Hematopoietic multipotent progenitor cell (in vitro differentiated cells): ENCODE results near the gene TXNRD2. TPM values are rescaled to one million over a fixed set of nuclear protein-coding genes. Genes with fewer than 3 reads are reported as not detected.

ENCODE experiments used
- DNase-seq, 3 donors: peaks; one replicate each; pipeline ENCODE4 v3.0.0-alpha.2; 2011 to 2015; ENCODE audit warnings: low read depth in 2 of 3, low spot score in 2 of 3
- total RNA-seq: library from RNA; depleted of rRNA; stranded (reverse); fragments of >200 nt; gene quantifications from one replicate; pipeline ENCODE4 v1.2.3, GENCODE V29; 2012

TXNRD2 gene
- total RNA-seq, 1 donor, result 31.5 TPM

DNA sequence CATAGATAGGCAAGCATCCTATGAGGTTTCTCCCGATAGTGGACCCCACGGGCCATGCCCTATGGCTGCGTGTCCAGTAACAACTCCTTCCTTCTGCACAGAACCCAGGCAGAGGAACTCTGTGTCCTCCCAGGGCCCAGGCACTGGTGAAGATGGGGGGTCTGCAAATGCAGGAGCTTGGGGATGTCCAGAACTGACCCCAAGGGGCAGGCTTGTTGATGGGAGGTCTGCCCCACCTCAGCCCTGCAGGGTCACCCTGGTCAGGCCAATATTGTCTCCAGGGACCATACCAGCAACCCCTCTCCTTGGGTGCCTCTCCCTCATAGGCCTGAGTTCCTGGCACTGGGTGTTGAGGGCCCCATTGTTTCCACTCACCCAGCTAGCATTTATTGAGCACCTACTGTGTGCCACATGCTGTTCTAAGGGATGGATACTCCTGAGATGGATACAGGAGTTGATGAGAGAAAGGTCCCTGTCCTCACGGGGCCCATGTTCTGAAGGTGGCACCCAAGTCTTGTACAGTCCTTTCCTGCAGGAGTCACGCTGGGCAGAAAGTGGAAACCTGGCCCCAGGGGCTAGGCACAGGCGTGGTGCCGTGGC is 26.3 kb upstream of the TXNRD2 start:
- no peak for DNase-seq

DNA sequence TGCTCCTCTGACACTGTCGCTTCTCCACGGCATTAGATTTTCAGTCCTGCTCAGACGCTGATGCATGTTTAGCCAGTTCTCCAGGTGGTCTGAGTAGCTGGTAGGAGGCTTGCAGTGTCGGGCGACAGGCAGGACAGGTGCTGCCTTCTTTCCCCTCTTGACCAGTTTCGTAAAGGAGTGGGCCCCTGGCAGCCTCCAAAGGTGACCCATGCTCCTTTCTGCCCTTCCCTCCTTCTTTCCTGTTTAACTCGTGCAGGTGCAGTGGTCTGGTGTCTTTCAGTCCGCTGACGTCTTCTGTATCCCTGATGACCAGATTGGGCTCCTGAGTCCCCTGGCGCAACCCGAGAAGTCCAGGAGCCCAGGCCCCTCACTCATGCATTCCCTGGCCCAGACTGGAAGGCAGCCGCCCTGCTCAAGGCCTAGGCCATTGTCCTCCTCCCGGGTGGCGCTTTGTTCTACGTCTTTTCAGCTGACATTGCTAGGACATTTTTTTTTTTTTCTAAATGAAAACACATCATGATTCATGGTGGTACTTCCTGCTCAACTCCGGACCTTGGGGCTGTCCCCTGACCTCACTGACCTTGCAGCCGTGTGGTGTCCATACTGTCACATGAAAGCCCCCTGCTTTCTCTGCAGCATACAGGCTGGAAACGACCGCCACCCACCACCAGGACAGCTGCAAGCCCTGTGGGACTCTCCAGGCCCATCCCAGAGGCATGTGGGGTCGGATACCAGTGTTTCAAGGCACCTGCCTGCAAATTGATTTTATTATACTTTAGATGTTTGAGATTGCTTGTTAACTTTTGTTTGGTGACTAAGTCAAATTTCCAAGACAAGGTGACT is 25.5 kb upstream of the TXNRD2 start:
- DNase-seq, result no peak

DNA sequence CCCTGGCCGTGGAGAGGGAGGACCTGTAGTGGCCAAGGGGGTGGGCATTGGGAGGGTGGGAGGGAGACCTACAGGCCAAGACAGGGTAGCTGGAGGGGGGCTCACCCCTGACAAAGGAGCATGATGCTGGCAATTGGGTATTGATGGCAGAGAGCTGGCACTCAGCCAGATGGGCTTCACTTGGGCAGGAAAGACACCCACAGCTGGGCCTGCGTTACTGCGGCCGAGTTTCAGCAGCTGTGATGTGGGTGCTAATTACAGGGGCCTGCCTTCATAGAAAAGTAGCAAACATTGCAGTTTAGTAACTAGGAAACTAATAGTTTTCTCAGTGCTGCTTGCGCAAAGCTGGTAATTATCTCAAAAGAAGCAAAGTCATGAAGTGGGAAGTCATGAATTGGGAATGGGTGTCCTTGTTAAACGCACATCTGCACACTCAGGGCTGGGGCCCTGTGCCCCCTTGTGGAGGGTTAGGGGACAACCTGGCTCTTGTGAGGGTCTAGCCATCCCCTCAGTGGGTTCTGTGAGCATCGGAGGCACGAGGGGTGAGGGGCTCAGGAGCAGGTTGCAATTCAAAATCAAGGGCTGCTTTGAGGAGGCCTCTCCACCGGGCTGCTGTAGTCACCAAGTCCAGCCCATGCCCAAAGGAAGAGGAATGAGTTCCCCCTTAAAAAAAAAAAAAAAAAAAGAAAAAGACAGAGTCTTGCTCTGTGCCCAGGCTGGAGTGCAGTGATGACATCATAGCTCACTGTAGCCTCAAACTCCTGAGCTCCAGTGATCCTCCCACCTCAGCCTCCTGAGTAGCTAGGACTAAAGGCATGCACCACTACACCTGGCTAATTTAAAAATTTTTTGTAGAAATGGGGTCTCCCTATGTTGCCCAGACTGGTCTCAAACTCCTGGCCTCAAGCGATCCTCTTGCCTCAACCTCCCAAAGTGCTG is 24.4 kb upstream of the TXNRD2 start:
- DNase-seq, result peak in 1 of 3 donors; percentile 59

DNA sequence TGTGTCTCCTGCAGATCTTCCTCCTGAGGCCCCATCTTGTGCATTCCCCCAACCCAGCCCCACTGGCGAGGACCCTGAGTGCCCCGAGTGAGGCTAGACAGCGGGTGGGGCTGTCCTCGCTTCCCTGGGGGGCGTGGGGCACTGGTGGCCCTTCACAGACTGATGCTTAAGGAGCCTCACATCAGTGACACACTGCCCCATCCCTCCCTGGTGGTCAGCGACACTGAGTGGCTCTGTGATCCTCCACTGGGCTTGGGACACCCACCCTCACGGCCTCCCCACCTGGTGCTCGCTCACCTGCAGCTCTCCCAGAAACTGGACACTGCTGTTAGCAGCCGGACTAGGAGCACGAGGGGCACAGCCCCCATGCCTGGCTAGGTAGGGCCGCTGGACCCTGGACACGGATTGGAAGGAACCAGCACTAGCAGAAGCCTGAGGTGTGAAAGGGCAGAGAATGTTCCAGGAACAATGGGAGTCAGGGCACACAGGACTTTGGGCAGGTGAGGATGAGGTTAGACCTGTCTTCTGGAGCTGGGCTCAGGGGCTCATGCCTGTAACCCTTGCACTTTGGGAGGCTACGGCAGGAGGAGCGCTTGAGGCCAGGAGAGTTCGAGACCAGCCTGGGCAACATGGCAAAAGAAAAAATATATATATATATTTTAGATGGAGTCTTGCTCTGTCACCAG is 23.2 kb upstream of the TXNRD2 start:
- DNase-seq, result no peak

DNA sequence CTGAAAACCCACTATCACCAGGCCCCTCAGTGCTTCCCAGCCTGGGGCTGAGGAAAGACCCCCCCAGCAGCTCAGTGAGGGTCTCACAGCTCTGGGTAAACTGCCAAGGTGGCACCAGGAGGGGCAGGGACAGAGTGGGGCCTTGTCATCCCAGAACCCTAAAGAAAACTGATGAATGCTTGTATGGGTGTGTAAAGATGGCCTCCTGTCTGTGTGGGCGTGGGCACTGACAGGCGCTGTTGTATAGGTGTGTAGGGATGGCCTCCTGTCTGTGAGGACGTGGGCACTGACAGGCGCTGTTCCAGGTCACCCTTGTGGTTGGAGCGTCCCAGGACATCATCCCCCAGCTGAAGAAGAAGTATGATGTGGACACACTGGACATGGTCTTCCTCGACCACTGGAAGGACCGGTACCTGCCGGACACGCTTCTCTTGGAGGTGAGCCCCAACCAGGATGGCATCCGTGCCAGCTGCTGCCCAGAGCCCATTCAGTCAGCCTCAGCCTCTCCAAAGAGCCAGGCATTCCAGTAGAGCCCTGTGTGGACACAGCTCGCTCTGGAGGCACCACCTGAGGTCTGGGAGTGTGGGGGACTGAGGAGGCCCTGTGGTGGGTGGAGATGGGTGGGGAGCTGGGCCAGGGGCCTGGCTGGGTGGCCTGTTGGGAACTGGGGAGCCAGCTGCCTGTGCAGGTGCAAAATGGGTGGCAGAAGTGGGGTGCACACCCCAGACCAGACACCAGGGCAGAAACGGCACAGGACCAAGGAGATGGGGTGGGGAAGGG is 22.4 kb upstream of the TXNRD2 start:
- DNase-seq, result no peak

DNA sequence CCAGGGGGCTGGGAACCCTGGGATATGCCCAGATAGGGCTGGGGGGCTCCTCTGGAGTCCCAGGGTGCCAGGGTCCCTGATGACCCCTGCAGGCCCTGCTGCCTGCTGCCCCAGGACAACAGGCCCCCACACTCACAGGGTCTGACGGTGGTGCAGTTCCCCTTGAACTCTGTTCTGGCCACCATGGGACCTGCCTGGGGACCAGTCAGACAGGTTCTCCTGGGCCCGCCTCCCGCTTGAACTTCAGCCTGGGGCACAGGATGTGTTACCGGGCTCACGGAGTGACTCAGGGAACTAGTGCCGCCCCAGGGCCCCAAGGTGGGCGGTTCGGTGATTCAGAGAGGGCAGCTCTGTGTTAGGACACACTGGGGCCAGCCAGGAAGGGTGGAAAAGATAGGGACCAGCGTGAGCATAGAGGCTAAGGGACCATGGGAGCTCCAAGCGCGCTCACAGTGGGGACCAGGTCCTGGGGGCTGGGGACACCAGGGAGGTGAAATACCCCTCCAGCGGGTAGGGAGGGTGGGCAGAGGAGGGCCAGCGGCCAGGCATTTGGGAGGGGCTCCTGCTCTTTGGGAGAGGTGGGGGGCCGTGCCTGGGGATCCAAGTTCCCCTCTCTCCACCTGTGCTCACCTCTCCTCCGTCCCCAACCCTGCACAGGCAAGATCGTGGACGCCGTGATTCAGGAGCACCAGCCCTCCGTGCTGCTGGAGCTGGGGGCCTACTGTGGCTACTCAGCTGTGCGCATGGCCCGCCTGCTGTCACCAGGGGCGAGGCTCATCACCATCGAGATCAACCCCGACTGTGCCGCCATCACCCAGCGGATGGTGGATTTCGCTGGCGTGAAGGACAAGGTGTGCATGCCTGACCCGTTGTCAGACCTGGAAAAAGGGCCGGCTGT is 21.5 kb upstream of the TXNRD2 start:
- DNase-seq, result no peak

DNA sequence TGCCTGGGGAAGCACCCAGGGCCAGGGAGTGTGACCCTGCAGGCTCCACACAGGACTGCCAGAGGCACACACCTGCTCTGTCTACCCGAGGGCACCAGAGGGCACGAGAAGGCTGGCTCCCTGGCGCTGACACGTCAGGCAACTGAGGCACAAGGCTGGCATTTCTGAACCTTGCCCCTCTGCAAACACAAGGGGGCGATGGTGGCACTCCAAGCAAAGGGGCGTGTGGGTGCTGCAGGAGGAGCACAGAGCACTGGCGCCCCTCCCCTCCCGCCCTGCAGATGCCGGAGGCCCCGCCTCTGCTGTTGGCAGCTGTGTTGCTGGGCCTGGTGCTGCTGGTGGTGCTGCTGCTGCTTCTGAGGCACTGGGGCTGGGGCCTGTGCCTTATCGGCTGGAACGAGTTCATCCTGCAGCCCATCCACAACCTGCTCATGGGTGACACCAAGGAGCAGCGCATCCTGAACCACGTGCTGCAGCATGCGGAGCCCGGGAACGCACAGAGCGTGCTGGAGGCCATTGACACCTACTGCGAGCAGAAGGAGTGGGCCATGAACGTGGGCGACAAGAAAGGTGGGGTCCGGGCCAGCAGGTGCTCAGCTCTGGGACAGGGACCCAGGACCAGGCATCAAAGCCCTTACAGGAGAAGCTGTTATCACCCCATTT is 20.8 kb upstream of the TXNRD2 start:
- peak in 2 of 3 donors; percentile 55 to 60 for DNase-seq

DNA sequence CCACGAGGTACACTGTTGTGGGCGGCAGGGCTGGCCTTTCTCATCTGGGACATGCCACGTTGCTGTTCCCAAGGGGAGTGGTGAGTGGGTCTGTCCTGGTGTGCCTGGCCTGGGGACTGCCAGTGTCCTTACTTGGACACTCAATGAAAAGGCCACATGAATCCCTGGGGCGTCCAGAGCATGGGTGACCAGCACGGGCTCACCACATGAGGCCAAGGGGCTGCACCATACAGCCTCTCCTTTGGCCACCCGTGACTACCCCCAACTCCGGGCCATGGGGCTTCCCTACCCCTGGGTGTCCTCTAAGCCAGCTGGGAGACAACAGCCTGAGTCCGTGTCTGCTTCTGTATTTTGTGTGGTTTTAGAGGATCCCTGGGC is 20.2 kb upstream of the TXNRD2 start:
- no peak for DNase-seq

- DNase-seq, result no peak
Observed at GRCh38 chr22:19961201-19961580, 19.6 kb upstream of the TXNRD2 start.

DNA sequence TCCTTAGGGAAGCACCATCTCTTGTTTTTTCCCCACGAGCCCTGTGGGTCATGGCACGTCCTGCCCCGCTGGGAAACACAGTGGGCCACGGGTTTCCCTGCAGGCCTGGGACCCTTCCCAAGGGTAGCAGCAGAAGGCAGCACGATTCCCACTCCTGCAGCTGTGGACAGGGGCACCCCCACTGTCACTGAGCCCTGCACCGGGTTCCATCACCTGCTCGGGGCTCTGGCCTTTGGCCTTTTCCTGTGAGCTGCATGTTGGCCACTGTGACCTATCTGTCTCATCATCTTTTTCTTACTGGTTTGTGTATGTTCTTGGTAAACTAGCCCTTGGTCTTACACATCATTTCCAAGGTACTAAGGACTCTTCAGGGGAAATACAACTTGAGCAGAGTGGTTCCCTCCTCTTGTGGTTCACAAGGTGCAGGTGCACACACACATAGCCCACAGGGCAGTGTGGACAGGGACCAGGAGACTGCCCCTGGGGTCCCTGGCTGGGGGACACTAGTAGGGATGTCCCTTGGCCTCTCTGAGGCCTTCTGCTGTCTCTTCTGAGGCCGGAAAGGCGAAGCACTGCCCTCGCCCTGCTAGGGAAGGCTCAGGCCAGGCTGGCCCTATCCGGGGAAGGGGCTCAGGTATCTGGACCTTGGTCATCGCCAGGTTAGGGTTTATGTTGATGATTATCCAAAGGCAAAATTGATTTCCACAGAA is 19.0 kb upstream of the TXNRD2 start:
- no peak for DNase-seq

DNA sequence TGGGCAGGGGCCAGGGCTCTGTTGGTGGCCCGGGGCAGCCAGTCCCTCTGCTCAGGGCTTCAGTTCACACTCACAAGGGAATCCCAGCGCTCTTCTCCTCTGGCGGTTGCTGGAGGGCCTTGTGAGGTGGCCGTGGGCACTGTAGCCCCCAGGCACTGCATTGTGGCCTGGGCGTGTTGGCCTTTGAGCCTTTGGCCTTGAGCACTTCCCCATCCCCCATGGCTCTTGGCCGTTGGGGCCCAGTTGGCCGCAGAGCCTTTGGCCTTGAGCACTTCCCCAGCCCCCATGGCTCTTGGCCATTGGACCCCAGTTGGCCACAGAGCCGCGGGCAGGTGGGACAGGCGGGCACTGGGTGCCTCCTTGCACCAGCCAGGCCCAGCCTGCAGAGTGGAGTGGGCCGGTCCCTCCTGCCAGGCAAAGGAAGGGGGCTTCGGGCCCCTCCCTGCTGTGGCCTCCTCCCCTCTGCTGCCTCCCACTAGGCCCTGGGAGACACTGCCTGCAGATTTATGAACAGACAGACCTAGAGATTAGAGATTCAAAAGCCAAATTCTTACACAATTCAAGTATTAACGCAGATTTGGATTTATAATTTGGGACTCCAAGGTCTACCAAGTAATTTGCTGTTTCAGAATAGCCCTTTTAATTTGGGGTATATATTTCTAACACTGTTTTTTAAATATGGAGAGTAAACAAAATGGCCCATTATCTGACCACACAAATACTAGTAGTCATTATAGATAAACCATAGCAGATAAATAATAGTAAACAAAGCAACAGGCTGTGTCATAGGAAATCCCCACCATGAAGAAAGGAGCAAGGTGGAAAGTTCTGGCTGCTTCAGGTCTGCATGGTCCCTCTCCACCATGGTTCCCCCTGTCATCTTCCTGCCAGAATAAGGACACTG is 18.2 kb upstream of the TXNRD2 start:
- DNase-seq, result no peak

GRCh38 chr22:19959043-19959586 is 17.5 kb upstream of the TXNRD2 start:
- DNase-seq, result peak in 2 of 3 donors; percentile 55 to 56

- no peak for DNase-seq
Observed at GRCh38 chr22:19958083-19959042, 16.7 kb upstream of the TXNRD2 start.

- DNase-seq, result no peak
Observed at GRCh38 chr22:19957445-19957844, 15.8 kb upstream of the TXNRD2 start.
